Activated CD4-positive, alpha-beta T cell treated with anti-CD3 and anti-CD28 coated beads, Interleukin-2, amount 50 U/mL, for 16 hours (primary cell): ENCODE results near the gene NSG2.
"Not testable (repeated sequence)": the region's sequence is repeated elsewhere in the genome, so short reads cannot be mapped to it uniquely, and the experiment has no call there.

Experiments used
- DNase-seq: peaks from one replicate; pipeline ENCODE4 v3.0.0-alpha.2; 2020

The NSG2 gene

GRCh38 chr5:174106997-174107655, 61.6 kb downstream of the NSG2 start:
- no peak for DNase-seq

- no peak for DNase-seq
Measured at GRCh38 chr5:174108745-174109144, 63.2 kb downstream of the NSG2 start.

- no peak for DNase-seq
Measured at GRCh38 chr5:174109698-174110260, 64.3 kb downstream of the NSG2 start.

- no peak for DNase-seq
Measured at GRCh38 chr5:174110310-174110709, 64.8 kb downstream of the NSG2 start.

GRCh38 chr5:174111287-174111973, 65.9 kb downstream of the NSG2 start:
- DNase-seq = no peak

GRCh38 chr5:174115226-174115625, 69.7 kb downstream of the NSG2 start:
- DNase-seq = no peak

DNA sequence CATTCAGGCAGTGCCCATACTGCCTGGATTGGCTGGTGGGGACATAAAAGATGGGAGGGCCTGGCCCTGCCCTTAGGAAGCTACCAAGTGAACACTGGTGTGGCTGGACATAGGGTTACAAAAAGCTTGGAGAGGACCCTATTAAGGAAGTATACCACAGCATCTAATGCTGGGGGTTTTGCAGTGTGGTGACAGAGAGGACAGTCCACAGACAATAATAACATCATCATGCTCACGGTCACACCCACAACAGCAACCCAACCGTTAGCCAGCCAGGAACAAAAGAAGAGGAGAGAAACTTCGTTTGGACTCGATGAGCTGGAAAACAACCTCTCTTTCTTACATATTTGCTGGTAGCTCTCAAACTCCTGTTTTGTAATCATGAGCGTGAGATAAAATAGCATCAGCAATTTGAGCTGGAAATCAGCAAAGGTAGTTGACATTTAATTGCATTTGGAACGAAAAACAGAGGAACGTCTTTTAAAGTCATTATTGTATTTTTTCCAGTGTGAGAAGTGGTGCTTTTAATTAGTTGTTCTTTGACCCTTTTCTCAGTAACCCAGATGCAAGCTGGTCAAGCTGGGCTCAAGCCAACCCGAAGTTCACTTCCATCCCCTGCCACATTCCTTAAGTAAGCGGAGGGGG, 73.4 kb downstream of the NSG2 start:
- no peak for DNase-seq

DNA sequence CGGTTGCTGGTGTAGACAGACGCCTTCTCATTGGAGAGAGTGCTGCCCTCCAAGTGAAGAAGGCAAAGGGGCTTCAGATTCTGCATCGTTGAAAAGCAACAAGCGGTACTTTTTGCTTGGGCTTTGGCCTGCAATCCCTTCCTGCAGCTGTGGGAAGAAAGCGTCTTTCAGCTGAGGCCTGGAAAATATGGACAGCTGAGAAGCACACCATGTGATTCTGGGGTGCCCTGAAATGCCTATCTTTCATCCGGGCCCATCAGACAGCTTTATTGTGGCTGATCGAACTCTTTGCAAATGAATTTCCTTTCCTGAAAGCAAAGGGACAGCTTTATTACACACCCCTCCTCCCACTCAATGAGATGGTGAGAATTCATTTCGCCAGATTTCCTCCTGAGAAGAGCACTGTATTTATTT, 74.0 kb downstream of the NSG2 start:
- no peak for DNase-seq

GRCh38 chr5:174120401-174121005, 75.0 kb downstream of the NSG2 start:
- no peak for DNase-seq

- DNase-seq = no peak
Measured at GRCh38 chr5:174134545-174134944, 89.0 kb downstream of the NSG2 start.

- DNase-seq = no peak
Measured at GRCh38 chr5:174139623-174140022, 94.1 kb downstream of the NSG2 start.

GRCh38 chr5:174140452-174141020, 95.0 kb downstream of the NSG2 start:
- no peak for DNase-seq

DNA sequence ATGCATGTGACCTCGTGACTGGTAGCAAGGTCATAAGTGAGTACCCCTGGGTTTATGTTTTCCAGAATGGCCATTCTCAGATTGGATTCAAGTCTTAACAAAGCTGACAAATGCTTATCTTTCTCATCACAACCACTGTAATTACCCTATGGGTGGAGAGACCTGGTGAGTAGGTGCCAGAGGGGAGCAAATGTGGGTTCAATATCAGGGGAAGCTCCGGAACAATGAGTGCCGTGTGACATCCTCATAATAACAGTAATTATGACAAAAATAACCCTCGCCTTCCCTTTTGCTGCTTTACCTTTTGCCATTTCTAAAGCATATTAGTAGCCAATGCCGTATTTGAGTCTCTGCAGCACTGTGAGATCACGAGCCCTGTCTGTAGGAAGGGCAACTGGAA, 95.9 kb downstream of the NSG2 start:
- DNase-seq = no peak

- DNase-seq = no peak
Measured at GRCh38 chr5:174145091-174145490, 99.6 kb downstream of the NSG2 start.

DNA sequence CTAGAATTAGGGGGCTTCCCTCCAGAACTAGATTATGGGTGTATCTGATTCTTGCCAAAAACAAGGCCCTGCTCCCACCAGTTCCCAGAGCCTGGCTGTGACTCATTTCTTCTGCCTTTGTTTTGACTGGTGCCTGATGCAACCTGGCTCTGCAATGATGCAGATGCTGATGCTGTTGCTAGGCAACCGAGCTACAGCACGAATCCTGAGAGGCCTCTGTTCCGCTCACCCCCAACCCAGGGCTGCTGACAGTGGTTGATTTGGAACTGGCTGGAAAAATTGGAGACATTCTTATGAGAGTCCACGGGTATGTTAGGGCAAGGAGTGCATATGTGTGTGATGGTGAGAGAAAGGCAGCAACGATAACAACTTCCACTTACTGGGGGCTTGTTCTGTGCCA, 100.3 kb downstream of the NSG2 start:
- peak; percentile 64 for DNase-seq

DNA sequence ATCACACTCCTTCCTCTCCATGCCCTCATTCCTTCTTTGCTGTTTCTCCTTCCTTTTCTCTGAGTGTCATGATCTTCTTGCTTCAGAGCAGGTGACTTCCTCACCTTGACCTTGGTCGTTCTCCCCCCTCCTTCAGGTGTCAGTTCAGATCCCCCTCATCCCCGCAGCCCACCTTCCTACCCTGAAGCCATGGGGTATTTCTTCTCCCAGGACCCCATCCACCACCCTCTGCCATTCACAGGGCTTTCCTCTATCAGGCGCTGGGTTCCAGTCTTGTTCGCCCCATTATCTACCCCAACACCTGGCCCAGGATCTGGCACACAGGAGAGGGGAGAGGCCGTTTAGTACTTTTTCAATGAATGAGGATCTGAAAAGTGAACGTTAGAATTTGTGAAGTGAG, 101.0 kb downstream of the NSG2 start:
- no peak for DNase-seq

DNA sequence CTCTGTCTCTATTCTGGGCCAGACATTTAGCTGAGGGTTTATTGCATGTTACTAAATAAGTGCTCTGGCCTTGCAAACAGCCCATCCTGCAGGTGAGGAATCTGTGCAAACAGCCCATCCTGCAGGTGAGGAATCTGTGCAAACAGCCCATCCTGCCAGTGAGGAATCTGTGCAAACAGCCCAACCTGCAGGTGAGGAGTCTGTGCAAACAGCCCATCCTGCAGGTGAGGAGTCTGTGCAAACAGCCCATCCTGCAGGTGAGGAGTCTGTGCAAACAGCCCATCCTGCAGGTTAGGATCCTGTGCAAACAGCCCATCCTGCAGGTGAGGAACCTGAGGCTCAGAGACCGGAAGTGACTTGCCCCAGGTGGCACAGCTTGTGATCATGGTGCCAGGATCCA, 101.5 kb downstream of the NSG2 start:
- DNase-seq = not testable (repeated sequence)

DNA sequence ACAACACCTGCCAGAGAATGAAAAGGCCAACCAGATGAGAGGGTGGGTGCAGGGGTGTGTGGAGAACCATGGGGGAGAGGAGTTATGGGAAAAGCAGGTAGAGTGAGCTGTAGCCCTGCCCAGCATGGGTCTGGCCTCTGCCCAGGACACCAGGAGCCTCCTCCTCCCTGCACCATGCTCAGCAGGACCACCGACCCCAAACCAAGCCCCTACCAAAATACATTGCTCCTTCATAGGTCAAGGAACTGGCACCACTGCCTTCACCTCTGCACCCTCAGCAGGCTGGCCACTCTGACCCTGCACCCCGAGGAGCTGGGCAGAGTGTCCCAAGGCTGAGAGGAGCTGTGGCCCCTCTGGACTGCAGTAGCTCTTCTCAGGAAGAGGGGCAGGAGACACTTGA, 102.0 kb downstream of the NSG2 start:
- no peak for DNase-seq

- no peak for DNase-seq
Measured at GRCh38 chr5:174148721-174149120, 103.2 kb downstream of the NSG2 start.

DNA sequence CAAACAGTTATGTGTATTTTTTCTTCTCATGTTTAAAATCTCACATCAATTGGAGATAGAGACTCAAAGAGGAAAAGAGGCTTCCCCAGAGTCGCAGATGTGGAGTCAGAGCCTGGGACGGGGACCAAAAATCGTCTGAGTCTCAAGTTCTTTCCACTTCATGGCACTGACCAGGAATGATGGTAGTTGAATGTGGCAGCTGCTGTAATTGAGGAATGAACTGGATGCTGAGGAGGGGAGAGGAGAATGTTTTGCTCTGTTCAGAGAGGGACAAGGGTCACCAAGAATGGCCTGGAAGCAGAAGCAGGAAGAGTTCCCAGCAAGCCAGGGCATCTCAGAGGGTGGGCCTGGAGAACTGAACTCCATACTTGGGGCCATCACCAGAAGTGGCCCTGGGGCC, 103.9 kb downstream of the NSG2 start:
- DNase-seq = no peak

GRCh38 chr5:174149989-174150388, 104.5 kb downstream of the NSG2 start:
- DNase-seq = no peak

GRCh38 chr5:174151599-174152181, 106.2 kb downstream of the NSG2 start:
- no peak for DNase-seq

DNA sequence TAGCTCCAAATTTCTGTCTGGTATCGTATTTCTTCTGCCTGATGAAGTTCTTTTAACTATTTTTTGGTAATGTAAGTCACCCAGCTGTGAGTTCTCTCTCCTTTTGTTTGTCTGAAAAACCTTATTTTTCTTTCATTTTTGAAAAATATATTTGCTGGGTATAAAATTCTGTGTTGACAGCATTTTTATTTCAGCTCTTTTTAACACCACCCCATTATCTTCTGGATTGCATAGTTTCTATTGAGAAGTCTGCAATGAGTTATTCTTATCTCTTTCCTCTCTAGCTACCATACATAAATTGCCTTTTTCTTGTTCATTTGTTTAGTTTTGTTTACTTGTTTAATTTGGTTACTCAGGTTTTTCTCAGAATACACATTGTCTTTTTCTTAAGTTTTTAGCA, 109.1 kb downstream of the NSG2 start:
- DNase-seq = no peak
